Stomach (tissue), 4 donors: ENCODE measurements around the gene PPARA.

Source experiments
- EP300 ChIP-seq: sonication (generic); formaldehyde crosslinking; IDR thresholded peaks from one replicate; pipeline ENCODE4 v1.6.1; 2017; ENCODE audit warnings: antibody characterized with exemption
- POLR2A ChIP-seq, 4 donors: fragments of 450-650 bp; IDR thresholded peaks; one replicate each; pipeline ENCODE4 v1.6.1; 2016; ENCODE audit warnings: antibody characterized with exemption in 4 of 4, control low read depth in 2 of 4, mild to moderate bottlenecking in 1 of 4, moderate library complexity in 1 of 4
- POLR2AphosphoS5 ChIP-seq, 3 donors: sonication (generic); formaldehyde crosslinking; IDR thresholded peaks; one replicate each; pipeline ENCODE4 v1.6.1; 2016; ENCODE audit warnings: antibody characterized with exemption in 3 of 3
- TF ChIP-seq, protein P1 (sequence below), 7 experiments: fragments of 450-650 bp in 4 of 7; fragments of 200-600 bp in 3 of 7; sonication (generic) in 3 of 7; IDR thresholded peaks; one replicate each; pipeline ENCODE4 v1.5.1; 2016 to 2019; ENCODE audit warnings: antibody characterized with exemption in 7 of 7, control low read depth in 2 of 7, mild to moderate bottlenecking in 1 of 7

DNA sequence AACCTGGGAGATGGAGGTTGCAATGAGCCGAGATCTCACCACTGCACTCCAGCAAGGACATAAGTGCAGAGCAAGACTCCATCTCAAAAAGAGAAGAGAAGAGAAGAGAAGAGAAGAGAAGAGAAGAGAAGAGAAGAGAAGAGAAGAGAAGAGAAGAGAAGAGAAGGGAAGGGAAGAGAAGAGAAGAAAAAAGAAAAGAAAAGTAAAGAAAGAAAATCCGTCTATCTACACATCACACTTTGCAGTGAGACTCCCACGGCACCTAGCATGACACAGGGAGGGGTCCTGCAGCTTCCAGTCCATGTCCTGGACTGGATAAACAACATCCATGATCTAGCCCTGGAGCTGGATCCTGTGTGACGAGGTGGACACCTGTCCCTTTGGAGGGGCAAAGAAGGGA lies 4.0 kb upstream of the PPARA start:
- TF ChIP-seq POLR2AphosphoS5 (IDR thresholded peaks at IDR 0.05) (no peak), POLR2A (IDR thresholded peaks at IDR 0.05) (no peak), EP300 (no peak)
- TF ChIP-seq, protein P1, sequence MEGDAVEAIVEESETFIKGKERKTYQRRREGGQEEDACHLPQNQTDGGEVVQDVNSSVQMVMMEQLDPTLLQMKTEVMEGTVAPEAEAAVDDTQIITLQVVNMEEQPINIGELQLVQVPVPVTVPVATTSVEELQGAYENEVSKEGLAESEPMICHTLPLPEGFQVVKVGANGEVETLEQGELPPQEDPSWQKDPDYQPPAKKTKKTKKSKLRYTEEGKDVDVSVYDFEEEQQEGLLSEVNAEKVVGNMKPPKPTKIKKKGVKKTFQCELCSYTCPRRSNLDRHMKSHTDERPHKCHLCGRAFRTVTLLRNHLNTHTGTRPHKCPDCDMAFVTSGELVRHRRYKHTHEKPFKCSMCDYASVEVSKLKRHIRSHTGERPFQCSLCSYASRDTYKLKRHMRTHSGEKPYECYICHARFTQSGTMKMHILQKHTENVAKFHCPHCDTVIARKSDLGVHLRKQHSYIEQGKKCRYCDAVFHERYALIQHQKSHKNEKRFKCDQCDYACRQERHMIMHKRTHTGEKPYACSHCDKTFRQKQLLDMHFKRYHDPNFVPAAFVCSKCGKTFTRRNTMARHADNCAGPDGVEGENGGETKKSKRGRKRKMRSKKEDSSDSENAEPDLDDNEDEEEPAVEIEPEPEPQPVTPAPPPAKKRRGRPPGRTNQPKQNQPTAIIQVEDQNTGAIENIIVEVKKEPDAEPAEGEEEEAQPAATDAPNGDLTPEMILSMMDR (IDR thresholded peaks at IDR 0.05) = no peak
